Astrocyte of the spinal cord (primary cell): ENCODE measurements around the gene CCNH.

Experiments
- DNase-seq: peaks from one replicate; pipeline ENCODE4 v3.0.0; 2011; ENCODE audit warnings: low read depth, low spot score
- H3K4me3 ChIP-seq: 2 replicates; pipeline ENCODE4 v1.5.1; 2011; ENCODE audit warnings: low read depth, mild to moderate bottlenecking, low read length, moderate library complexity
- CTCF ChIP-seq: IDR thresholded peaks from 2 replicates; pipeline ENCODE4 v1.5.1; 2012; ENCODE audit warnings: low read depth, mild to moderate bottlenecking, low read length, inconsistent platforms
- in situ Hi-C: cut with HindIII; loops from 2 replicates; pipeline ENCODE4 v1.10.0; 2017; ENCODE audit warnings: low sequenced_read_pairs

The CCNH gene

DNA sequence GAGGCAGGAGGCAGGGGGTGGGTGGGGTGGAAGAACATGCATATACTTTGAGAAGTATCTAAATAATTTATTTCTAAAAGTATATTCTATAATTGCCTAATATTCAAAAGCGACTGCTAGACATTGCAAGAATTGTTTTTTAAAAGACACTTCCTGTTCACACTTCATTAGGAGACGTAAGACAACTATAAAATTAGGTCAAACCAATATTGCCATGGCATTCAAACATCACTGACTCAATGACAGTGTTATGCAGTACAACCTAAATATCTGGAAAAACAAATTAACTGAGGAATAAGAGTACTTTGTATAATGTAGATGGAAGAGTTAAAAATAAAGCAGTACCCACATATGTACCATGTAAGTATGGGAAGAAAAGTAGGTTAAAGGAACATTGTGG, 4.5 kb downstream of the CCNH start:
- in situ Hi-C loops, result no loop called here
- TF ChIP-seq CTCF, result no peak
- DNase-seq, result no peak
- no peak overlapping the region for H3K4me3 ChIP-seq

DNA sequence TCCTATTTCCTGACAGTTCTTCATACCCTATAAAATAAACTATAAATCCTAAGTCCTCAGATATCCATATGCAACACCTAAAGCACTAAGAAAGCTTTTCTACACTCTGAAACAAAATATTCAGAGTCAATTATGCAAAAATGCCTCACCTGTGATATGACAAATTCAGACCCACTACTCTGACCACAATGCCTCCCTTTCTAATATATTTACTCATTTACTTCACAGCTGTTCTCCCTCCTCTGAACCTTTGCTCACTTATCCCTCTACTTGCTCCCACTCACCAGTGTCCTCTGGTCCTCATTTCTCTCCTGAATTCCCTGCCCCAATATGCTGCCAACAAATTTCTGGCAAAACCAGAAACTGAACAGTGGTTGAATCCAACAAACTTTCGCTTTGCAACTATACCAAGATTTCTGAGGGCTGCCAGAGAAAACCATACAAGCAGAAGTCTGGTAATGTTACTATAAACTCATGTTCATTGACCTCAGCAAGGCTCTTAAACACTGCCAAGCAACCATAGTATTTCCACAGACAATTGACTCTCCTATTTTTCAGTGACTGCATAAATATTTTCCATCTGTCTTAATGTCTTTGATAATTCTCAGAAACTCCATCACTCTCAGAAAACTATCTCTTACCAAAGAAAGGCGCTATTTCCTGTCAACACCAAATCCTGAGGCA, 7.1 kb downstream of the CCNH start:
- in situ Hi-C loops, result no loop called here
- H3K4me3 ChIP-seq, result no peak overlapping the region
- DNase-seq, result no peak
- TF ChIP-seq CTCF, result no peak

GRCh38 chr5:87404359-87404758, 8.4 kb downstream of the CCNH start:
- H3K4me3 ChIP-seq, result no peak overlapping the region
- no peak for TF ChIP-seq CTCF
- in situ Hi-C loops, result no loop called here
- no peak for DNase-seq

GRCh38 chr5:87403899-87404298, 8.8 kb downstream of the CCNH start:
- no peak for TF ChIP-seq CTCF
- H3K4me3 ChIP-seq, result no peak overlapping the region
- no peak for DNase-seq
- in situ Hi-C loops, result no loop called here

- H3K4me3 ChIP-seq, result no peak overlapping the region
- DNase-seq, result no peak
- no peak for TF ChIP-seq CTCF
- in situ Hi-C loops, result no loop called here
Measured at GRCh38 chr5:87403409-87403808, 9.3 kb downstream of the CCNH start.

- in situ Hi-C loops, result no loop called here
- no peak overlapping the region for H3K4me3 ChIP-seq
- DNase-seq, result no peak
- no peak for TF ChIP-seq CTCF
Measured at GRCh38 chr5:87401626-87402025, 11.1 kb downstream of the CCNH start.
